Measurements from ENCODE around the gene CTDNEP1.

GRCh38 chr17:7196651-7197401 is 54.7 kb downstream of the CTDNEP1 start:
- no peak for TF ChIP-seq POLR2A (IDR thresholded peaks at IDR 0.05; ENCODE audit: low read depth, low read length)
- no peak for TF ChIP-seq CTCF (conservative IDR thresholded peaks at IDR 0.05; ENCODE audit: low read depth, low read length)
- no peak for TF ChIP-seq SMC3 (IDR thresholded peaks at IDR 0.05; ENCODE audit: low read depth, low read length)
- TF ChIP-seq MXI1 (IDR thresholded peaks at IDR 0.05; ENCODE audit: borderline replicate concordance, low read depth, low read length), result no peak
- TF ChIP-seq RAD21 (IDR thresholded peaks at IDR 0.05; ENCODE audit: low read length), result no peak
- no peak for TF ChIP-seq BHLHE40 (IDR thresholded peaks at IDR 0.05; ENCODE audit: low read depth, low read length)
- TF ChIP-seq RCOR1 (IDR thresholded peaks at IDR 0.05; ENCODE audit: insufficient replicate concordance, low read length), result no peak
- TF ChIP-seq CHD1 (IDR thresholded peaks at IDR 0.05; ENCODE audit: low read depth, low read length), result no peak
- no peak for TF ChIP-seq ELK1 (IDR thresholded peaks at IDR 0.05; ENCODE audit: borderline replicate concordance, low read depth, low read length)
- no peak for TF ChIP-seq MAZ (IDR thresholded peaks at IDR 0.05; ENCODE audit: borderline replicate concordance, low read depth, low read length)
